A549 (cell line): ENCODE measurements around the gene ABI3BP. TPM values are rescaled to one million over a fixed set of nuclear protein-coding genes. Genes with fewer than 3 reads are reported as not detected.

Experiments
- ATAC-seq, 2 experiments: fragments of 200-7000 bp in 1 of 2; fragments of >200 bp in 1 of 2; cut with Nextera tagmentation in 1 of 2; cut with Tn5 transposase in 1 of 2; 3 replicates each; pipeline versions ENCODE4 v1.8.0 to v1.9.1; 2018 to 2020; ENCODE audit warnings: mild to moderate bottlenecking in 1 of 2, moderate library complexity in 1 of 2
- CTCF ChIA-PET: fragments of 300-600 bp; sonication (Branson Sonifier 250); formaldehyde crosslinking; extraction: SDS; loops from one replicate; lab custom pipeline; 2021; ENCODE audit warnings: antibody characterized with exemption, inconsistent platforms; lab: Yijun Ruan, JAX
- POLR2A ChIA-PET: fragments of 350-600 bp; formaldehyde crosslinking; extraction: SDS; loops from one replicate; lab custom pipeline; 2021; ENCODE audit warnings: antibody characterized with exemption, inconsistent platforms; lab: Yijun Ruan, JAX
- DNase-seq, 2 experiments: peaks; one replicate each; pipeline versions ENCODE4 v3.0.0 to v3.0.0-alpha.2; 2011 to 2016; ENCODE audit warnings: low read depth in 1 of 2, low spot score in 1 of 2
- FAIRE-seq: peaks from 2 replicates; lab custom pipeline; 2011; peaks lifted over from hg19 to GRCh38; lab: Jason Lieb, UNC
- H3K27ac ChIP-seq, 2 experiments: fragments of >200 bp; sonication (Bioruptor Twin); formaldehyde crosslinking; 3 replicates each; pipeline ENCODE4 v1.5.1; 2016 to 2017
- H3K4me1 ChIP-seq: fragments of >200 bp; sonication (Bioruptor Twin); formaldehyde crosslinking; 3 replicates; pipeline ENCODE4 v1.6.1; 2016
- H3K4me2 ChIP-seq: fragments of >200 bp; sonication (Bioruptor Twin); formaldehyde crosslinking; 3 replicates; pipeline ENCODE4 v1.6.1; 2016
- H3K4me3 ChIP-seq: fragments of >200 bp; sonication (Bioruptor Twin); formaldehyde crosslinking; 3 replicates; pipeline ENCODE4 v1.5.1; 2016
- H3K9me3 ChIP-seq: fragments of >200 bp; sonication (Bioruptor Twin); formaldehyde crosslinking; 3 replicates; pipeline ENCODE4 v1.6.1; 2016
- CBX2 ChIP-seq: fragments of 200-600 bp; sonication (generic); IDR thresholded peaks from 2 replicates; pipeline ENCODE4 v1.6.1; 2016; ENCODE audit warnings: low read depth, mild to moderate bottlenecking, borderline replicate concordance
- CBX8 ChIP-seq: fragments of 200-600 bp; sonication (generic); IDR thresholded peaks from 2 replicates; pipeline ENCODE4 v1.6.1; 2016
- CHD2 ChIP-seq: fragments of 150-350 bp; IDR thresholded peaks from 2 replicates; pipeline ENCODE4 v1.6.1; 2014; ENCODE audit warnings: low read length; ENCODE audit not compliant: partially characterized antibody
- CTCF ChIP-seq: fragments of >200 bp; sonication (Bioruptor Twin); formaldehyde crosslinking; IDR thresholded peaks from 3 replicates; pipeline ENCODE4 v1.5.1; 2016
- ELK1 ChIP-seq: fragments of 150-350 bp; IDR thresholded peaks from 2 replicates; pipeline ENCODE4 v1.6.1; 2014; ENCODE audit warnings: low read depth, mild to moderate bottlenecking, low read length
- EP300 ChIP-seq, 2 experiments: fragments of >200 bp; sonication (Bioruptor Twin); formaldehyde crosslinking; IDR thresholded peaks; 2 replicates in 1 of 2; 3 replicates in 1 of 2; pipeline ENCODE4 v1.6.1; 2016 to 2017
- FOSB ChIP-seq: fragments of 250-450 bp; sonication (Bioruptor Pico); IDR thresholded peaks from 2 replicates; pipeline ENCODE4 v1.5.0; 2020; ENCODE audit warnings: mild to moderate bottlenecking, moderate library complexity
- FOXS1 ChIP-seq: fragments of 250-450 bp; sonication (Bioruptor Pico); IDR thresholded peaks from 2 replicates; pipeline ENCODE4 v1.5.0; 2020; ENCODE audit warnings: mild to moderate bottlenecking, moderate library complexity
- GATA3 ChIP-seq: IDR thresholded peaks from 2 replicates; pipeline ENCODE4 v1.6.1; 2012; ENCODE audit warnings: borderline replicate concordance
- HDAC2 ChIP-seq: fragments of 200-600 bp; sonication (generic); IDR thresholded peaks from 2 replicates; pipeline ENCODE4 v1.6.1; 2016
- HES2 ChIP-seq: fragments of >200 bp; sonication (Bioruptor Twin); formaldehyde crosslinking; IDR thresholded peaks from 2 replicates; pipeline ENCODE4 v1.6.1; 2016
- HOXA7 ChIP-seq: fragments of 250-450 bp; sonication (Bioruptor Pico); IDR thresholded peaks from 2 replicates; pipeline ENCODE4 v1.5.0; 2020; ENCODE audit warnings: mild to moderate bottlenecking, moderate library complexity
- HOXB13 ChIP-seq: fragments of 250-450 bp; sonication (Bioruptor Pico); IDR thresholded peaks from 2 replicates; pipeline ENCODE4 v1.5.0; 2020; ENCODE audit warnings: low read depth, mild to moderate bottlenecking, moderate library complexity
- JUN ChIP-seq, 2 experiments: fragments of >200 bp; sonication (Bioruptor Twin); formaldehyde crosslinking; IDR thresholded peaks; 2 replicates in 1 of 2; 3 replicates in 1 of 2; pipeline ENCODE4 v1.6.1; 2016 to 2017
- JUNB ChIP-seq: fragments of >200 bp; sonication (Bioruptor Twin); formaldehyde crosslinking; IDR thresholded peaks from 2 replicates; pipeline ENCODE4 v1.6.1; 2016
- MAZ ChIP-seq: fragments of 150-350 bp; IDR thresholded peaks from 2 replicates; pipeline ENCODE4 v1.6.1; 2014; ENCODE audit warnings: antibody characterized with exemption, low read depth, low read length, borderline replicate concordance
- RAD21 ChIP-seq, 2 experiments: fragments of >200 bp in 1 of 2; sonication (Bioruptor Twin) in 1 of 2; formaldehyde crosslinking in 1 of 2; IDR thresholded peaks in 1 of 2; conservative IDR thresholded peaks in 1 of 2; 2 replicates in 1 of 2; 3 replicates in 1 of 2; pipeline ENCODE4 v1.6.1; 2012 to 2018; ENCODE audit warnings: inconsistent platforms in 1 of 2
- REST ChIP-seq: fragments of 200-600 bp; sonication (generic); IDR thresholded peaks from 2 replicates; pipeline ENCODE4 v1.6.1; 2016; ENCODE audit warnings: antibody characterized with exemption, mild to moderate bottlenecking, moderate library complexity
- RNF2 ChIP-seq: fragments of 200-600 bp; sonication (generic); IDR thresholded peaks from 2 replicates; pipeline ENCODE4 v1.6.1; 2016; ENCODE audit warnings: low read depth, mild to moderate bottlenecking, antibody characterized with exemption, moderate library complexity, borderline replicate concordance
- TFCP2L1 ChIP-seq: fragments of 250-450 bp; sonication (Bioruptor Pico); IDR thresholded peaks from 2 replicates; pipeline ENCODE4 v1.5.0; 2021; ENCODE audit warnings: mild to moderate bottlenecking
- ZNF302 ChIP-seq: fragments of 250-450 bp; sonication (Bioruptor Pico); IDR thresholded peaks from 2 replicates; pipeline ENCODE4 v1.9.0; 2021; ENCODE audit warnings: inconsistent platforms, mild to moderate bottlenecking, moderate library complexity
- WGBS: methylation state at CpG from one replicate; pipeline ENCODE4 v1.1.6; 2017; ENCODE audit errors: missing lambda C conversion rate; 5-methylcytosine and 5-hydroxymethylcytosine counted together
- polyA plus RNA-seq, 4 experiments: library from polyadenylated mRNA; depleted of rRNA in 3 of 4; stranded (reverse); fragments of >200 nt; fragmentation: RNase III in 1 of 4; extraction: RNeasy Plus Mini Kit Qiagen cat#74134 plus additional on column Dnase treatment in 1 of 4; gene quantifications; 2 replicates in 3 of 4; 3 replicates in 1 of 4; pipeline ENCODE4 v1.2.3, GENCODE V29; 2011 to 2017

ABI3BP gene
- polyA plus RNA-seq, 2 of the 4 experiments (the other 2 are of a cell fraction): 1.3 to 1.8 TPM

- peaks cover 21% of the 10 kb centered on the region for H3K4me1 ChIP-seq
- peak; percentile 36 to 57 for ATAC-seq
- H3K27ac ChIP-seq: peak overlapping the region; percentile 94 to 96
- no peak for FAIRE-seq
- TF ChIP-seq CTCF: no peak
- no peak for TF ChIP-seq RNF2
- TF ChIP-seq ELK1: no peak
- TF ChIP-seq REST: no peak
- TF ChIP-seq CHD2: peak; percentile 6
- peak in 1 of 2 experiments; percentile 5; a peak in 1 of 5 replicates for TF ChIP-seq JUN (IDR thresholded peaks at IDR 0.05)
- no peak for TF ChIP-seq HES2
- no peak for TF ChIP-seq CBX8
- TF ChIP-seq TFCP2L1 (CRISPR knock-in tag): no peak
- TF ChIP-seq CBX2: no peak
- no peak for TF ChIP-seq FOXS1
- no peak for TF ChIP-seq HDAC2
- no peak for TF ChIP-seq FOSB (CRISPR knock-in tag)
- TF ChIP-seq HOXB13 (CRISPR knock-in tag): no peak
- 0 out of 5 replicates have a peak, but pooled peaks of 1 of the 2 experiments have one; percentile 12 for TF ChIP-seq RAD21 (conservative IDR thresholded peaks at IDR 0.05 in 1 of 2, IDR thresholded peaks at IDR 0.05 in 1 of 2)
- TF ChIP-seq GATA3: no peak
- no peak for TF ChIP-seq HOXA7 (CRISPR knock-in tag)
- no peak for TF ChIP-seq MAZ
- TF ChIP-seq EP300 (IDR thresholded peaks at IDR 0.05): no peak
- TF ChIP-seq JUNB: no peak
- no peak for TF ChIP-seq ZNF302 (CRISPR knock-in tag)
- CTCF ChIA-PET: interaction anchor here (1.0 to 1.6 kb wide), 4 partner anchors 107 to 394 kb away, joined by 3 to 4 read pairs (median 3); no protein-coding TSS in a partner anchor
- H3K4me3 ChIP-seq: peak overlapping the region; percentile 86
- H3K9me3 ChIP-seq: no peaks in the 10 kb centered on the region
- POLR2A ChIA-PET: interaction anchor here (0.7 to 1.5 kb wide), 4 partner anchors 9 to 375 kb away, joined by 3 to 6 read pairs (median 4); partner anchors contain the start of genes LNP1 and TOMM70
- H3K4me2 ChIP-seq: peak overlapping the region; percentile 84
- peak; percentile 21 for DNase-seq
- 0% methylated on average over 11 of the region's 23 CpGs for WGBS
These were observed 283.4 kb downstream of the ABI3BP start for GRCh38 chr3:100709842-100710260.
